Activated CD4-positive, CD25-positive, alpha-beta regulatory T cell treated with anti-CD3 and anti-CD28 coated beads, Interleukin-2, amount 50 U/mL, for 72 hours (primary cell): ENCODE data around the gene TMEM176B.

ENCODE experiments used
- DNase-seq: peaks from one replicate; pipeline ENCODE4 v3.0.0; 2021

Gene TMEM176B

DNA sequence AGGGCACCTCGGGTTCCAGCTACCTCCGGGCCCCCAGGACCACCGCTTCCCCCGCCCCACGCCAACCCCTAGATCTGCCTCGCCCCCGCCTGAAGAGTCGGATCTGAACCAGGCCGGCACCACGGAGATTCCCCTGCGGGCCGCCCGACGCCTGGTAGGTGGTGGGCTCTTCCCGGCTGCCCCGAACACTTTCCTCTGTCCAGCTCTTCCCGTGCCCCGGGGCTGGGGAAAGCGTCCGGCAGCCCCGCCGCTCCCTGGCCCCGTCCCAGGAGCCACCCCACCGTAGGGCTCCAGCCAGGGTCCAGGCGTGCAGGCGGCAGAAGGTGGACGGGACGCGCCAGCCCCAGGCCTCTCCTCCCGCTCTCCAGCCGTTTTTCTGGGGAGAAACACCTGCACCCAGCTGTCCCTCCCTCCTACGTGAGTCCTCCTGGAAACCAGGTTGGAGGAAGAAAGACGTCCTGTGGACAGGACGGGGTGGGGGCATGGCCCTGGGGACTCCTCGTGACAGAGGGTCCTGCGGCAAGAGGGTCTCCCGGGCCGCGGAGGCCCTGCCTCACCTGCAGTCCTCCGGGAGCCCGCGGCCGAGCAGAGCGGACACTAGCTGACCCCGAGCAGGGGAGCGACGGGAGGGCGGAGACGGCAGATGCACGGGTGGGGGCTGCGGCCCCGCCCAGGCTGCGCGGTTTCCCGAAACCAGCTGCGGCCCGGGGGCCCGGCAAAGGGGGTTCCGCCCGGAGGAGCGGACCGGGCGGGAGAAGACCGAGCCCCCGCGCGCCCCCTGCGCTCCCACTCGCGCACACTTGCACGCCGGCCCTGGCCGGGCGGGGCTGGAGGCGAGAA lies at the start of gene TMEM176B:
TSS of gene TMEM176B (minus strand) at position 624 of the 840 bp plus-strand sequence. CDS start 3,795 bp downstream, outside the sequence.
- no peak for DNase-seq

- DNase-seq = no peak
Measured at GRCh38 chr7:150849204-150849775, 49.1 kb upstream of the TMEM176B start.

- no peak for DNase-seq
Measured at GRCh38 chr7:150848561-150849115, 48.5 kb upstream of the TMEM176B start.

DNA sequence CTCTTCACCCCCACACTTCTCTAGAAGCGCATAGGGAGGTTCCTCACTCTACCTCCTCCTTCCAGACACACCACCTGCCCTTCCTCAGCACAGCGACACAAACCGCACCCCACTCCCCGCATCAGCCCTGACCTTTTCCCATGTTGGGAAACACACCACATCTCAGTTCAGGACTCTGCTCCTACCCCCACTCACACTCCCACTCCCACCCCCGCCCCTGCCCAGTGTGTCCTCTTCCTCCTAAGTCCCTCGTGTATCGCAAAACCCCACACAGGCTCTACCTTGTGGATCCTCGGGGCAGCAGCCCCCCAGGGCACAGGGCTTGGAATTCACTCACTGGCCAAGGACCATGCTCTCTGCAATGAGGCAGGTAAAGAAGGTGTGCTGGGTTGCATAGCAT lies 47.9 kb upstream of the TMEM176B start:
- no peak for DNase-seq

- no peak for DNase-seq
Measured at GRCh38 chr7:150847536-150847935, 47.4 kb upstream of the TMEM176B start.

GRCh38 chr7:150846291-150847115 lies 46.3 kb upstream of the TMEM176B start:
- DNase-seq = no peak

GRCh38 chr7:150845421-150845861 lies 45.3 kb upstream of the TMEM176B start:
- no peak for DNase-seq

- DNase-seq = no peak
Measured at GRCh38 chr7:150842716-150843115, 42.6 kb upstream of the TMEM176B start.

DNA sequence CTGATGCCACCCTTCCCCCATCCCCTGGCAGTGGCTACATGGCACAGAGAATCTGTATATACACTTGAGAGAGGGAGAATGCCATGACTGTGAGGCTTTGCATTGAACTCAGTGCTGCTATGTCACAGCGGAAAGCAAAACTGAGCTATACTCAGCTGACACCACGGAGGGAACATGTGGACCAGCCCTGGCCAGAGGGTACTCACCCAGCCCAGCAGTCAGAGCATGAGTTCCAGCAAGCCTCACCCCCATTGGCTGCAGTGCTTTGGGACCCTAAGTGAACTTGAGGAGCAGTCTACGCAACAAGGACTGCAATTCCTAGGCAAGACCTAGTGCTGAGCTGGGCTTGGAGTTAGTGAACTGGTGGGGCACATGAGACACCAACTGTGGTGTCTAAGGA lies 41.9 kb upstream of the TMEM176B start:
- no peak for DNase-seq

GRCh38 chr7:150838965-150839650 lies 38.9 kb upstream of the TMEM176B start:
- no peak for DNase-seq

DNA sequence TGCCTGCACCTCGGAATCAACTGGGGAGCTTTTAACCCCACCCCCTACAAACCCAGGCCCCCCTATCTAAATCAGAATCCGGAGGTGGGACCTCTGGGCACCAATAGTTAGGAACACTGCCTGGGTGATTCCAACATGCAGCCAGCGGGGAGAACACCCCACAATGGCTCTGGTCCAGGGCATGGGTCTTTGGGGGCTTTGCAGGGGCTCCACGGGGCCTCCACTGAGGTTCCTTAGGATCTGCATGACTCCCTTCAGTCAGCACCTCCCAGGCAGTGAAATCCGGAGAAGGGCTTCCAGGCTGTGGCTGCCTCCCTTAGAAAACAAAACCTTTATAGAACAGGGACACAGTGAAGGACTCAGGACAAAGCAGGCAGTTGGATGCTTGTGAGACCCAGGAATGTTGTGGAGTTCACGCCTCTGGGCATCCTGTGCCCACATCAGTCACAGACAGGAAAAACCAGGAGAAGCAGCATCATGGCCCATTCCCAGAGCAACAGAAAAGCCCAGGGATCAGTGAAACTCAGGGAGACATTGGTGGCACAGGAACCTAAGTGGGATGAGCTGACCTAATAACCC lies 35.6 kb upstream of the TMEM176B start:
- no peak for DNase-seq

DNA sequence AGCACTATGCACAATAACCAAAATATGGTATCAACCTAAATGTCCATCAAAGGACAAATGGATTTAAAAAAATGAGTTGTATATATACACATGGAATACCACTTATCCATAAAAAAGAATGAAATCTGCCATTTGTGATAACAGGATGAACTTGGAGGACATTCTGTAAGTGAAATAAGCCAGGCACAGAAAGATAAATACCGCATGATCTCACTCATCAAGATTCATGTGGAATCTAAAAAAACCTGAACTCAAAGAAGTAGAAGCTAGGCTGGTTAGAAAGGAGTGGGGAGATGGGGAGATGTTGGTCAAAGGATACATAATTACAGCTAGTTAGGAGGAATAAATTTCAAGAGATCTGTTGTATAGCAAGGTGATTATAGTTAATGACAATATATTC lies 34.9 kb upstream of the TMEM176B start:
- DNase-seq = no peak

- no peak for DNase-seq
Measured at GRCh38 chr7:150831851-150832250, 31.7 kb upstream of the TMEM176B start.

DNA sequence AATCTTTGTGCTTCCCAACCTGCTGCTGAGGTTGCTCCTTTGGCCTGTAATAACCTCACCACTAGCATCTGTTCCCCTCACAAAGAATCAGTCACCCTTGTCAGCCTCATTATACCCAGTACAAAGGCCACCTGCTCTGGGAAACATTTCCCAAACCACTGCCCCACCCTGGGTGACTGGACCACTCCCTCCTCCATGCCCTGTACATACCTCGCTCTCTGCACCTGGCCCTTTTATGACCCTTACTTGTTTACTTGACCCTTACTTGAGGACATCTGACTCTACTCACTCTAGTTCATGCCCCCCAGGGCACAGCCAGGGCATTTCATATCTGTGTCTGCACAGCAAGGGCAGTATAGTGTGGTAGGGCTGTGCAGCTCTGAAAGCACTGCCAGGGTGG lies 30.8 kb upstream of the TMEM176B start:
- DNase-seq = no peak

DNA sequence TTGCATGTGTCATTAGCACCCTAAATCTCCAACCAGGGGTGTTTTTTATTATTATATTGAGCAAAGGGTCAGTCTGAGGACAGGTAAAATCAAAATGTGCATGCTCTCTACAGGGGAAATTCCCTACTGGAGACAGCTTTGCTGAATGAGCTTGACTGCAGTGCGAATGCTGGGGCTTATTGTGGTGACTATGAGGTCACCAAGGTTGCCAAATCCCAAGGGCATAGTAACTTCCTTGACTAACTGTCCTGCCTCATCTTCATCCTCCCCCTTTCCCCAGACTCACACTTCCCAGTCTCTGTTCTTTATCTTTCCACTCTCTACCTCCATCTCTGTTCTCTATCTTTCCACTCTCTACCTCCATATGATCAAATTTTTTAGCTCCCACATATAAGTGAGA lies 29.3 kb upstream of the TMEM176B start:
- no peak for DNase-seq

- DNase-seq = no peak
Measured at GRCh38 chr7:150828384-150828783, 28.2 kb upstream of the TMEM176B start.

GRCh38 chr7:150826061-150826849 lies 26.1 kb upstream of the TMEM176B start:
- DNase-seq = no peak

- no peak for DNase-seq
Measured at GRCh38 chr7:150824379-150825177, 24.4 kb upstream of the TMEM176B start.

DNA sequence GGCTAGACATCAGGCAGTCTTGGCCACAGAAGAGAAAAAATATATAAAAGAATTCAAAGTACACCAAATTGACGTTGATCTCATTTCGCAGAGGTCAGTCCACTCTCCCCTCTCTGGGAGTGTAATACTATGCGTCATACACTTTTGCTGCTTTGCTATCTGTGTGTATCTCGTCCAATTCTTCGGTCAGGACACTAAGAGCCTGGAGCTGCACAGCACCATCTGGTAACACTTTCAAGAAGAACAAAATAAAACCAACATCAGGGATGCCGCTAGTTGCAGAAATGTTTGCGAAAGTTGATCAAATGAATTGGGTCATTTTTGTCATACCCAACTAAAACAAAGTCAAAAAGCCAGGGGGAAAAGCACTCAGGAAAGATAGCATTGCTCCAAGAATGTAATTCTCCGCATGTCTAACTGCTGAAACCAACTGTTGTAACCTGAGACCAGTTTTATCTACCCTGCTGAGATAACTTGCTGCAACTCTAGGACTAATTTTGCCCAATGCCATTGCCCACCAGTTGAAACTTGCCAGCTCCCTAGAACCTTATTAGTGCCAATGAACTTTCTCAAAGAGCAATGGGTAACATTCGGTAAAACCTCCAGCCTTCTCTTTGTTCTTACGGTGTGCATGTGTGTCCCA lies 23.4 kb upstream of the TMEM176B start:
- no peak for DNase-seq

- DNase-seq = no peak
Measured at GRCh38 chr7:150823043-150823442, 22.9 kb upstream of the TMEM176B start.
